Retinal pigment epithelial cell (primary cell): Measurements from ENCODE around the gene HOXC9.

ENCODE experiments used
- DNase-seq: peaks from one replicate; pipeline ENCODE4 v3.0.0-alpha.2; 2010; ENCODE audit warnings: low read depth
- H3K4me3 ChIP-seq: 2 replicates; pipeline ENCODE4 v1.5.1; 2011; ENCODE audit warnings: mild to moderate bottlenecking, low read length, control low read depth, moderate library complexity
- TF ChIP-seq, protein P1 (sequence below): conservative IDR thresholded peaks from 2 replicates; pipeline ENCODE4 v1.5.1; 2011; ENCODE audit warnings: low read depth, low read length, control low read depth, inconsistent platforms

The HOXC9 gene

DNA sequence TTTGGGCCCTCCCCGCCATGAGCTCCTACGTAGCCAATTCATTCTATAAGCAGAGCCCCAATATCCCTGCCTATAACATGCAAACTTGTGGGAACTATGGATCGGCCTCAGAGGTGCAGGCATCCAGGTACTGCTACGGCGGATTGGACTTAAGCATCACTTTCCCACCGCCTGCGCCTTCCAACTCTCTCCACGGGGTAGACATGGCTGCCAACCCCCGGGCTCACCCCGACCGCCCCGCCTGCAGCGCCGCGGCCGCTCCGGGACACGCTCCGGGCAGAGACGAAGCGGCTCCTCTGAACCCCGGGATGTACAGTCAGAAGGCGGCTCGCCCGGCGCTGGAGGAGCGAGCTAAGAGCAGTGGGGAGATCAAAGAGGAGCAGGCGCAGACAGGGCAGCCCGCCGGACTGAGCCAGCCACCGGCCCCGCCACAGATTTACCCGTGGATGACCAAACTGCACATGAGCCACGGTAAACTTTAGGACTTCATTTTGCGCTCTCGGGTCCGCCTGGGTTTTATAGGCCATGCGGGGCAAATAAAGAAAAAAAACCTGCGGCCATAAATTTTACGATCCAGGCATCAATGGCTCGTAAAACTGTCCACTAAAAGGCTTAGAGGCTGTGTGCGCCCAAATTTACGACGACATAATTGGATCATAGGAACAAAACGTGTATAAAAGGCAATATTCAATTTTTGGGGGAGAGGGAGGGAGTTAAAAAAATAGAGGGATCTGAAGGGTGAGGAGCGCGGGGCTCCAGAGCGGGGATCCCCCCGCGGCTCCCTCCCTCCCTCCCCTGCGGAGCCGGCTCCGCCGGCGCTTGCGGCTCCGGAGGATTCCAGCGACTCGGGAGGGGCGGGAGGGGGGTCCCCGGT is 33.4 kb downstream of the HOXC9 start:
- TF ChIP-seq, protein P1, sequence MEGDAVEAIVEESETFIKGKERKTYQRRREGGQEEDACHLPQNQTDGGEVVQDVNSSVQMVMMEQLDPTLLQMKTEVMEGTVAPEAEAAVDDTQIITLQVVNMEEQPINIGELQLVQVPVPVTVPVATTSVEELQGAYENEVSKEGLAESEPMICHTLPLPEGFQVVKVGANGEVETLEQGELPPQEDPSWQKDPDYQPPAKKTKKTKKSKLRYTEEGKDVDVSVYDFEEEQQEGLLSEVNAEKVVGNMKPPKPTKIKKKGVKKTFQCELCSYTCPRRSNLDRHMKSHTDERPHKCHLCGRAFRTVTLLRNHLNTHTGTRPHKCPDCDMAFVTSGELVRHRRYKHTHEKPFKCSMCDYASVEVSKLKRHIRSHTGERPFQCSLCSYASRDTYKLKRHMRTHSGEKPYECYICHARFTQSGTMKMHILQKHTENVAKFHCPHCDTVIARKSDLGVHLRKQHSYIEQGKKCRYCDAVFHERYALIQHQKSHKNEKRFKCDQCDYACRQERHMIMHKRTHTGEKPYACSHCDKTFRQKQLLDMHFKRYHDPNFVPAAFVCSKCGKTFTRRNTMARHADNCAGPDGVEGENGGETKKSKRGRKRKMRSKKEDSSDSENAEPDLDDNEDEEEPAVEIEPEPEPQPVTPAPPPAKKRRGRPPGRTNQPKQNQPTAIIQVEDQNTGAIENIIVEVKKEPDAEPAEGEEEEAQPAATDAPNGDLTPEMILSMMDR: no peak
- no peak for DNase-seq
- H3K4me3 ChIP-seq: no peak overlapping the region

DNA sequence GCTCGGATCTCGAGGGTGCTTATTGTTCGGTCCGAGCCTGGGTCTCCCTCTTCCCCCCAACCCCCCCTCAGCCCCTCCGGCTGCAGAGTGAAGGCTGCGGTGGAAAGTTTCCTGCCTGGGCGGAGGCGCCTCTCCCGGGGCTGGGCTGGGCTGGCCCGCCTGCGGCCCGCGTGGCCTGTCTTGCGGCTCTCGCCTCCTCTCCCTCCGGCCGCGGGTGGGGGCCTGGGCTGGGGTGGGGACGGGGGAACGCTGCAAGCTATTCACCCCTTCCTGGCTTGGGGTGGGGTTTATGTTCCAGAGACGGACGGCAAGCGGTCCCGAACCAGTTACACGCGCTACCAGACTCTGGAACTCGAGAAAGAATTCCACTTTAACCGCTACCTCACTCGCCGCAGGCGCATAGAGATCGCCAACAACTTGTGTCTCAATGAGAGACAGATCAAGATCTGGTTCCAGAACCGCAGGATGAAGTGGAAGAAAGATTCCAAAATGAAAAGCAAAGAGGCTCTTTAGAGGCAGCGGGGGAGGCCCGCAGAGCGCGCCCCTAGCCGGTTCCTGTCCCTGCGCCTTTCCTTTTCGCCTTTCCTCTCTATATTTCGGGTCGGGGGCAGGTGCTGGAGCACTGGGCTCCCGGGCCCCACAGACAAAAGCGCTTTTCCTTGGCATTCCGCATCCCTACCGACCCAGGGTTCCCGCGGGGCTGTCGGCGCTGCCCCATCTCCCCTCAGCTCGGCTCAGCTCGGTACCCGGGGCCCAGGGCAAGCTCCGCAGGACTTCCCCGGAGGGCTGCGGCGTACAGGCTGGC is 34.2 kb downstream of the HOXC9 start:
- TF ChIP-seq, protein P1: no peak
- no peak for DNase-seq
- no peak overlapping the region for H3K4me3 ChIP-seq

DNA sequence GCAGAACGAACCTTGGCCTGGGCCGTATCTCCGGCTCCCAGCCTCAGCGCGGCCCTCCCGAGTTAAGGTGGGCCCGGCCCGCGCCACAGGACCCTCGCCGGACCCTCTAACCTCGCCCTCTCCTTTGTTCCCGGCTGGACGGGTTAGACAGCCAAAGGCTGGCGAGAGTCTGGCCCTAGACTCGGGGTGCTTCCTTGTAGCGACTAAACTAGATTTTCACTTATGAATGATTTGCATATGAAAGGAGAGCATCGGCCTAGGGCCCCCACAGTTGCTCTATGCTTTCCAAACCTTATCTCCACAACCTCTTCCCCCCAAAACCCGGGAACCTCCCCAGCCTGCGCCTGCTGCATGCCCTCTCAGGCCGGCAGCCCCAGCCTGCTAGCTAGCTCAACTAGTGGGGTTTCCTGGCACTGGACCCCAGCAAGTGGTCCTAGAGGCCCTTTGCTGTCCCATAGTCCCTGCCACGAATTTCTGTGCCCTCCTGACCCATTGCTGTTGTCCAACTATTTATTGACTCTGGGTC is 34.9 kb downstream of the HOXC9 start:
- DNase-seq: no peak
- no peak overlapping the region for H3K4me3 ChIP-seq
- TF ChIP-seq, protein P1: no peak

DNA sequence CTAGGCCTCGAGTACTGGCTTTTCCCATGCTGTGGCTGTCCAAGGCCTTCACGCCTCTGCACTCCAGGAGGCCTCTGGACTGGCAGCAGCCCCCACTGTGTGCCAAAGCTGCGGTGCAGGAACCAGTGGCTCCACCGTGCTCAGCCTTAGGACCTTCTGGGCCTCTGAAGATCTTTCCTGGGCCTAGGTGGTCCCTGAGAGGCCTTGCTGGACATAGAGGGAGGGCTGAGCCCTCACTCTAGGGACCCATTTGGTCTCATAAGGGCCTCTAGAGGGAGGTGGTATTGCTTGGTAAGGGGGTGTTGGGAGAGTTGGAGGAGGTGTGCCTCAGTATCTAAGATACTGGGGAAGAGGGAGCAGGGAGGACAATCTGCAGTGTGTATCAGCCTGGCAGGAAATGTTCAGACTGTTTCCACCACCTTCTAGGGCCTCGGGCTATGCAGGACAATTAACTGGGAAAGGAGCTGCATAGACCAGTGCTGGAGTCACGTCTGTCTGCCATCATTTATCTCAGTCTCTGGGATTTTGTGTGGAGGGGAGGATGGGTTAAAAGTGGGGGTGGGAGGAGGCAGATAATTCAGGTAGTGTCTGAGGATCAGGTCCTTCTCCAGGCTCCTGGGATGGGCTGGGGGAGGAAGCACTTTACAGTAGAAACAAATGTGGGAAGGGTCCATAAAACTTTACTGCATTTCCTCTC is 35.8 kb downstream of the HOXC9 start:
- no peak for DNase-seq
- TF ChIP-seq, protein P1: no peak
- no peak overlapping the region for H3K4me3 ChIP-seq

DNA sequence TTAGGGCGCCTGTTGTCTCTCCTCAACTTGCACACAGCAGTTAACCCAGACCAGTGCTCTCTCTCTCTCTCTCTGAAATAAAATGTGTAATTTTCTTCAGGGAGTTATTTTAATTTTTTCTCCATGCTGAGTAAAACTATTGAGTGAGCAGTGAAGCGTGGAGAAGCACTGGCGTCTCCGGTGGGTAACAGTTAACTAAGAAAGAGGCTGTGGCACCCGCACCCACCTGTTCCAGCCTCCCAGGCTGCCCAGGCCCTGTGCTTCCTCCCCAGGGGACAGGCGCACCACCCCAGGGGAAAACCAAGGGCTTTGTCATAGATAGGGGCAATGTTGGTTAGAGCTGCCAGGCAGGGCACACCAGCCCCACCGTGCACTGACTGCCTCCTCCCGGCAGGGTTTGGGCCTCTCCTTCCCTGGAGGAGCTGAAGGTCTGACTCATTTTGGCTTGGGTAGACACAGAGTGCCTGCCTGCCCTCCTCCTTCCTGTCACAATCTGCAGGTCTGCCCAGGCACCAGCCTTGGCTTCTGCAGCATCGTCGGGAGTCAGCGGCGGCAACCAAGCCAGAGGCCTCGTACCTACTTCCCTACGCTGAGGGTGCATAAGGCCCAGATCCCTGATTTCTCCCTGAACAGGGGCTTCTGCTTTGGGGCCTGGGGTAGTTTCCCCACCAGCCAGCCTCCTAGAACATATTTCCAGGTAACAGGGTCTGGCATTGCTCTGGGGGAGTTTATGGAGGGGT is 36.8 kb downstream of the HOXC9 start:
- TF ChIP-seq, protein P1: no peak
- no peak for DNase-seq
- no peak overlapping the region for H3K4me3 ChIP-seq
